ENCODE results near the gene GAS2.

GAS2 gene

DNA sequence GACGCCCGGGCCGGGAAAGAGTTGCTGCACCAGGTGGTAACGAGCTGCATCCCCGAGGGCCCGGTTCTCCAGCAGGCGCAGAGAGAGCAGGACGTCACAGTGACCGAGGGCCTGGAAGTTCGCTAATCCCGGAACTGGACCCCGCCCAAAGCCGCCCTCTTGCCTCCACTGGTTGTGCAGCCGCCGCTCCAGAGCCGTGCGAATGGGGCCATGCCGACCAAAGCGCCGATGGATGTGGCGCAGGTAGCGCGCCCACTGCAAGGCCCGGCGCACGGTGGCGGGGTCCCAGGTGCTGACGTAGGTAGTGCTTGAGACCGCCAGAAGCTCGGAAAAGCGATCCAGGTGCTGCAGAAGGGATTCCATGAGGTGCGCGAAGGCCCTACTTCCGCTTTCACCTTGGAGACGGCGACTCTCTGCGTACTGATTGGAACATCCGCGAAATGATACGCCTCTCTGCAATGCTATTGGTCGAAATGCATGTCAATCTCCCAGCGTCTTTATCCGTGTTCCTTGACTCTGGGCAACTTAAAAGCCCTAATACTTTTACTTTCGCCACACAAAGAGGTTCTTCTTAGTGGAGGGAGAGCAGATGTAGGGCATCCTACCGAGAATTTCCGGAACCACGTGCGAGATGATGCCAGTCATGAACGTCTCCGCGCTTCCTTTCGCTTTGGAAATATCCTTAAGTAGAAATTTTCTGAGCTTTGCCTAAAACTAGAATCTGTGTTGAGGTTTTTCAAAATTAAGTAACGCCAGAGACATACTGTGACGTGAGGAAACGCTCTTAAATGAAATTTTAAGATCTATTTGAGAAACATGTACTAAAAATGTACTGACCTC lies 40.7 kb upstream of the GAS2 start, which contains the start of gene FANCF (continued):
- TF ChIP-seq, protein P1, sequence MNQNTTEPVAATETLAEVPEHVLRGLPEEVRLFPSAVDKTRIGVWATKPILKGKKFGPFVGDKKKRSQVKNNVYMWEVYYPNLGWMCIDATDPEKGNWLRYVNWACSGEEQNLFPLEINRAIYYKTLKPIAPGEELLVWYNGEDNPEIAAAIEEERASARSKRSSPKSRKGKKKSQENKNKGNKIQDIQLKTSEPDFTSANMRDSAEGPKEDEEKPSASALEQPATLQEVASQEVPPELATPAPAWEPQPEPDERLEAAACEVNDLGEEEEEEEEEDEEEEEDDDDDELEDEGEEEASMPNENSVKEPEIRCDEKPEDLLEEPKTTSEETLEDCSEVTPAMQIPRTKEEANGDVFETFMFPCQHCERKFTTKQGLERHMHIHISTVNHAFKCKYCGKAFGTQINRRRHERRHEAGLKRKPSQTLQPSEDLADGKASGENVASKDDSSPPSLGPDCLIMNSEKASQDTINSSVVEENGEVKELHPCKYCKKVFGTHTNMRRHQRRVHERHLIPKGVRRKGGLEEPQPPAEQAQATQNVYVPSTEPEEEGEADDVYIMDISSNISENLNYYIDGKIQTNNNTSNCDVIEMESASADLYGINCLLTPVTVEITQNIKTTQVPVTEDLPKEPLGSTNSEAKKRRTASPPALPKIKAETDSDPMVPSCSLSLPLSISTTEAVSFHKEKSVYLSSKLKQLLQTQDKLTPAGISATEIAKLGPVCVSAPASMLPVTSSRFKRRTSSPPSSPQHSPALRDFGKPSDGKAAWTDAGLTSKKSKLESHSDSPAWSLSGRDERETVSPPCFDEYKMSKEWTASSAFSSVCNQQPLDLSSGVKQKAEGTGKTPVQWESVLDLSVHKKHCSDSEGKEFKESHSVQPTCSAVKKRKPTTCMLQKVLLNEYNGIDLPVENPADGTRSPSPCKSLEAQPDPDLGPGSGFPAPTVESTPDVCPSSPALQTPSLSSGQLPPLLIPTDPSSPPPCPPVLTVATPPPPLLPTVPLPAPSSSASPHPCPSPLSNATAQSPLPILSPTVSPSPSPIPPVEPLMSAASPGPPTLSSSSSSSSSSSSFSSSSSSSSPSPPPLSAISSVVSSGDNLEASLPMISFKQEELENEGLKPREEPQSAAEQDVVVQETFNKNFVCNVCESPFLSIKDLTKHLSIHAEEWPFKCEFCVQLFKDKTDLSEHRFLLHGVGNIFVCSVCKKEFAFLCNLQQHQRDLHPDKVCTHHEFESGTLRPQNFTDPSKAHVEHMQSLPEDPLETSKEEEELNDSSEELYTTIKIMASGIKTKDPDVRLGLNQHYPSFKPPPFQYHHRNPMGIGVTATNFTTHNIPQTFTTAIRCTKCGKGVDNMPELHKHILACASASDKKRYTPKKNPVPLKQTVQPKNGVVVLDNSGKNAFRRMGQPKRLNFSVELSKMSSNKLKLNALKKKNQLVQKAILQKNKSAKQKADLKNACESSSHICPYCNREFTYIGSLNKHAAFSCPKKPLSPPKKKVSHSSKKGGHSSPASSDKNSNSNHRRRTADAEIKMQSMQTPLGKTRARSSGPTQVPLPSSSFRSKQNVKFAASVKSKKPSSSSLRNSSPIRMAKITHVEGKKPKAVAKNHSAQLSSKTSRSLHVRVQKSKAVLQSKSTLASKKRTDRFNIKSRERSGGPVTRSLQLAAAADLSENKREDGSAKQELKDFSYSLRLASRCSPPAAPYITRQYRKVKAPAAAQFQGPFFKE (tag by site-specific recombination; IDR thresholded peaks at IDR 0.05; ENCODE audit: borderline replicate concordance) = no peak
- TF ChIP-seq, protein P2, sequence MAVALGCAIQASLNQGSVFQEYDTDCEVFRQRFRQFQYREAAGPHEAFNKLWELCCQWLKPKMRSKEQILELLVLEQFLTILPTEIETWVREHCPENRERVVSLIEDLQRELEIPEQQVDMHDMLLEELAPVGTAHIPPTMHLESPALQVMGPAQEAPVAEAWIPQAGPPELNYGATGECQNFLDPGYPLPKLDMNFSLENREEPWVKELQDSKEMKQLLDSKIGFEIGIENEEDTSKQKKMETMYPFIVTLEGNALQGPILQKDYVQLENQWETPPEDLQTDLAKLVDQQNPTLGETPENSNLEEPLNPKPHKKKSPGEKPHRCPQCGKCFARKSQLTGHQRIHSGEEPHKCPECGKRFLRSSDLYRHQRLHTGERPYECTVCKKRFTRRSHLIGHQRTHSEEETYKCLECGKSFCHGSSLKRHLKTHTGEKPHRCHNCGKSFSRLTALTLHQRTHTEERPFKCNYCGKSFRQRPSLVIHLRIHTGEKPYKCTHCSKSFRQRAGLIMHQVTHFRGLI (tag by site-specific recombination; IDR thresholded peaks at IDR 0.05) = no peak
- no peak for TF ChIP-seq ZNF747 (tag by site-specific recombination; IDR thresholded peaks at IDR 0.05)
- TF ChIP-seq ZNF114 (tag by site-specific recombination; IDR thresholded peaks at IDR 0.05) = no peak
- peak; percentile 87 for TF ChIP-seq KLF8 (tag by site-specific recombination; IDR thresholded peaks at IDR 0.05)
- no peak for TF ChIP-seq KLF10 (tag by site-specific recombination; IDR thresholded peaks at IDR 0.05)
- TF ChIP-seq MEIS1 (CRISPR knock-in tag; IDR thresholded peaks at IDR 0.05; ENCODE audit: borderline replicate concordance) = no peak
- TF ChIP-seq ZNF670 (tag by site-specific recombination; IDR thresholded peaks at IDR 0.05; ENCODE audit: low read depth) = no peak
- TF ChIP-seq ZNF777 (tag by site-specific recombination; IDR thresholded peaks at IDR 0.05; ENCODE audit: borderline replicate concordance) = no peak
- TF ChIP-seq ZNF658 (tag by site-specific recombination; IDR thresholded peaks at IDR 0.05) = no peak
- peak; percentile 55; the same call in 1 of the 2 replicates for TF ChIP-seq YY1 (tag by site-specific recombination; IDR thresholded peaks at IDR 0.05)
- no peak for TF ChIP-seq ZNF555 (tag by site-specific recombination; conservative IDR thresholded peaks at IDR 0.05)
- TF ChIP-seq ZNF239 (tag by site-specific recombination; IDR thresholded peaks at IDR 0.05) = no peak
- TF ChIP-seq ZNF791 (tag by site-specific recombination; IDR thresholded peaks at IDR 0.05) = no peak
- no peak for TF ChIP-seq ZFP3 (tag by site-specific recombination; IDR thresholded peaks at IDR 0.05; ENCODE audit: low read depth)
- TF ChIP-seq ZNF23 (tag by site-specific recombination; IDR thresholded peaks at IDR 0.05; ENCODE audit: borderline replicate concordance) = no peak
- TF ChIP-seq ZNF530 (tag by site-specific recombination; IDR thresholded peaks at IDR 0.05; ENCODE audit: low read depth) = no peak
- TF ChIP-seq ZNF623 (tag by site-specific recombination; IDR thresholded peaks at IDR 0.05) = no peak
- no peak for TF ChIP-seq ZNF24 (tag by site-specific recombination; IDR thresholded peaks at IDR 0.05)
- TF ChIP-seq ZBTB8A (tag by site-specific recombination; IDR thresholded peaks at IDR 0.05) = 0 out of 2 replicates have a peak, but pooled peaks have one; percentile 18
- no peak for TF ChIP-seq ZNF785 (tag by site-specific recombination; IDR thresholded peaks at IDR 0.05)
- TF ChIP-seq ZNF174 (tag by site-specific recombination; IDR thresholded peaks at IDR 0.05) = no peak
- no peak for TF ChIP-seq ZNF660 (tag by site-specific recombination; IDR thresholded peaks at IDR 0.05)
- no peak; the same call in 1 of the 2 replicates for TF ChIP-seq ZNF341 (tag by site-specific recombination; IDR thresholded peaks at IDR 0.05; ENCODE audit: low read depth)
- TF ChIP-seq ZNF140 (tag by site-specific recombination; IDR thresholded peaks at IDR 0.05) = no peak
- peak; percentile 66; the same call in 1 of the 2 replicates for TF ChIP-seq ZNF501 (tag by site-specific recombination; IDR thresholded peaks at IDR 0.05)
- TF ChIP-seq, protein P3, sequence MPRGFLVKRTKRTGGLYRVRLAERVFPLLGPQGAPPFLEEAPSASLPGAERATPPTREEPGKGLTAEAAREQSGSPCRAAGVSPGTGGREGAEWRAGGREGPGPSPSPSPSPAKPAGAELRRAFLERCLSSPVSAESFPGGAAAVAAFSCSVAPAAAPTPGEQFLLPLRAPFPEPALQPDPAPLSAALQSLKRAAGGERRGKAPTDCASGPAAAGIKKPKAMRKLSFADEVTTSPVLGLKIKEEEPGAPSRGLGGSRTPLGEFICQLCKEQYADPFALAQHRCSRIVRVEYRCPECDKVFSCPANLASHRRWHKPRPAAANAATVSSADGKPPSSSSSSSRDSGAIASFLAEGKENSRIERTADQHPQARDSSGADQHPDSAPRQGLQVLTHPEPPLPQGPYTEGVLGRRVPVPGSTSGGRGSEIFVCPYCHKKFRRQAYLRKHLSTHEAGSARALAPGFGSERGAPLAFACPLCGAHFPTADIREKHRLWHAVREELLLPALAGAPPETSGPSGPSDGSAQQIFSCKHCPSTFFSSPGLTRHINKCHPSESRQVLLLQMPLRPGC (tag by site-specific recombination; IDR thresholded peaks at IDR 0.05) = no peak
- TF ChIP-seq ZNF221 (tag by site-specific recombination; IDR thresholded peaks at IDR 0.05; ENCODE audit: borderline replicate concordance) = no peak
- TF ChIP-seq ZNF37A (tag by site-specific recombination; IDR thresholded peaks at IDR 0.05) = no peak
- TF ChIP-seq ZNF394 (tag by site-specific recombination; IDR thresholded peaks at IDR 0.05; ENCODE audit: borderline replicate concordance) = no peak
- TF ChIP-seq WT1 (tag by site-specific recombination; IDR thresholded peaks at IDR 0.05) = no peak
